Kidney capillary endothelial cell (primary cell): ENCODE data around the gene SRRM3.
"Not testable (repeated sequence)": the region's sequence is repeated elsewhere in the genome, so short reads cannot be mapped to it uniquely, and the experiment has no call there.

Experiments
- DNase-seq: peaks from one replicate; pipeline ENCODE4 v3.0.0-alpha.2; 2018; ENCODE audit warnings: low spot score

The SRRM3 gene

GRCh38 chr7:76201732-76202665, at the start of gene SRRM3:
SRRM3 (plus strand) TSS chr7:76201896; CDS start chr7:76235067, 33,171 bp downstream.
- peak; percentile 75 for DNase-seq

- DNase-seq = no peak
Measured at GRCh38 chr7:76151932-76152331, 49.8 kb upstream of the SRRM3 start.

GRCh38 chr7:76153571-76154230, 48.0 kb upstream of the SRRM3 start:
- not testable (repeated sequence) for DNase-seq

- no peak for DNase-seq
Measured at GRCh38 chr7:76155938-76156337, 45.8 kb upstream of the SRRM3 start.

GRCh38 chr7:76156992-76157685, 44.6 kb upstream of the SRRM3 start:
- not testable (repeated sequence) for DNase-seq

GRCh38 chr7:76158416-76158815, 43.3 kb upstream of the SRRM3 start:
- DNase-seq = not testable (repeated sequence)

GRCh38 chr7:76162416-76163170, 39.1 kb upstream of the SRRM3 start:
- DNase-seq = not testable (repeated sequence)

GRCh38 chr7:76163812-76164211, 37.9 kb upstream of the SRRM3 start:
- not testable (repeated sequence) for DNase-seq

- no peak for DNase-seq
Measured at GRCh38 chr7:76165106-76165972, 36.4 kb upstream of the SRRM3 start.

GRCh38 chr7:76165973-76166403, 35.7 kb upstream of the SRRM3 start:
- no peak for DNase-seq

GRCh38 chr7:76166404-76167255, 35.1 kb upstream of the SRRM3 start:
- DNase-seq = peak; percentile 91

GRCh38 chr7:76173566-76174205, 28.0 kb upstream of the SRRM3 start:
- no peak for DNase-seq

- not testable (repeated sequence) for DNase-seq
Measured at GRCh38 chr7:76176951-76177350, 24.7 kb upstream of the SRRM3 start.

- no peak for DNase-seq
Measured at GRCh38 chr7:76179686-76180085, 22.0 kb upstream of the SRRM3 start.

GRCh38 chr7:76182225-76182960, 19.3 kb upstream of the SRRM3 start:
- DNase-seq = no peak

GRCh38 chr7:76185187-76185896, 16.4 kb upstream of the SRRM3 start:
- no peak for DNase-seq

- no peak for DNase-seq
Measured at GRCh38 chr7:76187272-76187671, 14.4 kb upstream of the SRRM3 start.

GRCh38 chr7:76189276-76189675, 12.4 kb upstream of the SRRM3 start:
- no peak for DNase-seq
